ENCODE results near the gene ELFN1.

The ELFN1 gene

GRCh38 chr7:1662767-1663166 is 7.3 kb upstream of the ELFN1 start:
- DNase-seq (ENCODE audit: low read depth): no peak
- no peak for TF ChIP-seq CTCF (IDR thresholded peaks at IDR 0.05; ENCODE audit: insufficient read depth, low read depth, low read length, missing control alignments)
- no peak overlapping the region for H3K4me3 ChIP-seq (ENCODE audit: low read depth, low read length)

DNA sequence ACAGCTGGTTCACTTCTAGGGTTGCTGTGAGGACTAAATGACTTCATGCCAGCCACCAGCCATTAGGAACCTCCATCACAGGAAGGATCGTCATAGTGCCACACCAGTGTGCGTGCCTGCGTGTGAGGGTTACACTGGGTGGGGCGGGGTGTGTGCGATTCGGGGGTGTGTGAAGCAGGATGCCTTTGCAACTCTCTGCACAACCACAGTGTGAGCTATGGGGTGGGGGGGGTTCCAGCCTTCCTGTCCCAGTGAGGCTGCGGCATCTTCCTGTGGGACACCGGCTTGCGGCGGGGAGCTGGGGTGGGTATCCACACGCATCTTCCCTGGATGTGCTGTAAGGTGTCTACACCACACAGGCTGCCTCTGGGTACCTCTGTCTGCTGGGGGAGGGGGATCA is 6.9 kb upstream of the ELFN1 start:
- DNase-seq (ENCODE audit: low read depth): no peak
- no peak overlapping the region for H3K4me3 ChIP-seq (ENCODE audit: low read depth, low read length)
- TF ChIP-seq CTCF (IDR thresholded peaks at IDR 0.05; ENCODE audit: insufficient read depth, low read depth, low read length, missing control alignments): no peak

DNA sequence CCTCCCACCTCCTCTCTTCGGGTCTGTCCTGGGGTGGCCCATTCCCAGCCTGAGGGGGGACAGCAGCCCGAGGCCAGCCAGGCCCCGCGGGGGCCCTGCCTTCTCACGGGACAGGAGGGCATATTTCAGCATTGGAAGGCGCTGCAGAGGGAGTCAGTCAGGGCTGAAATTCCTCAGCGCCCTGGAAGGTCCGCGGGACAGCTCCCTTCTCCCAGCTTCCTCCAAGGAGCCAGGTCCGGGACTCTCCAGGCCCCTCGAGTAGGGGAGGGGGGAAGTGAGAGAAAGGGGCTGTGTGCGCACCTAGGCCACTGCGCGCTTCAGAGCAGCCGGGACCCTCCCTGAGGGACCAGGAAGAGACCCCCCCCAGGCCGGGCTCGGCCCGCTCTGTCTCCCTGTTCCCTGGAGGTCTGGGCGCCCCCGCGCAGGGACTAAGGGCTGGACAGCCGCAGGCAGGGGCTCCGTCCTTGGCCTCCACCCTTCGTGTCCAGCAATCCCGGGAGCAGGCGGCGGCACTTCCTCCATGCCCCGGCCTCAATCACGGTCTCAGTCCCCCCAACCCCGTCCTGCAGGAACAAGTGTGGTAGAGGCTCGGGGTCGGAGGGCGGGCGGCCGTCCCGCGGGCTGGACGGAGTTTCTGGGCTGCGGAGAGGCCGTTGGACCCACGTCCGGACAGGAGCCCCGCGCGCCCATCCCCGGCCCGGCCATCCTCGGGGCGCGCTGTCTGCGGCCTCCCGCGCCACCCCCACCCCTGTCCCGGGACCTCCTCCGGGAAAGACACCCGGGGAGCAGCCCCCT is 6.0 kb upstream of the ELFN1 start:
- no peak for DNase-seq (ENCODE audit: low read depth)
- H3K4me3 ChIP-seq (ENCODE audit: low read depth, low read length): no peak overlapping the region
- TF ChIP-seq CTCF (IDR thresholded peaks at IDR 0.05; ENCODE audit: insufficient read depth, low read depth, low read length, missing control alignments): no peak

GRCh38 chr7:1664711-1665548 is 5.1 kb upstream of the ELFN1 start:
- peak; percentile 26 for DNase-seq (ENCODE audit: low read depth)
- H3K4me3 ChIP-seq (ENCODE audit: low read depth, low read length): no peak overlapping the region
- TF ChIP-seq CTCF (IDR thresholded peaks at IDR 0.05; ENCODE audit: insufficient read depth, low read depth, low read length, missing control alignments): peak; percentile 69

DNA sequence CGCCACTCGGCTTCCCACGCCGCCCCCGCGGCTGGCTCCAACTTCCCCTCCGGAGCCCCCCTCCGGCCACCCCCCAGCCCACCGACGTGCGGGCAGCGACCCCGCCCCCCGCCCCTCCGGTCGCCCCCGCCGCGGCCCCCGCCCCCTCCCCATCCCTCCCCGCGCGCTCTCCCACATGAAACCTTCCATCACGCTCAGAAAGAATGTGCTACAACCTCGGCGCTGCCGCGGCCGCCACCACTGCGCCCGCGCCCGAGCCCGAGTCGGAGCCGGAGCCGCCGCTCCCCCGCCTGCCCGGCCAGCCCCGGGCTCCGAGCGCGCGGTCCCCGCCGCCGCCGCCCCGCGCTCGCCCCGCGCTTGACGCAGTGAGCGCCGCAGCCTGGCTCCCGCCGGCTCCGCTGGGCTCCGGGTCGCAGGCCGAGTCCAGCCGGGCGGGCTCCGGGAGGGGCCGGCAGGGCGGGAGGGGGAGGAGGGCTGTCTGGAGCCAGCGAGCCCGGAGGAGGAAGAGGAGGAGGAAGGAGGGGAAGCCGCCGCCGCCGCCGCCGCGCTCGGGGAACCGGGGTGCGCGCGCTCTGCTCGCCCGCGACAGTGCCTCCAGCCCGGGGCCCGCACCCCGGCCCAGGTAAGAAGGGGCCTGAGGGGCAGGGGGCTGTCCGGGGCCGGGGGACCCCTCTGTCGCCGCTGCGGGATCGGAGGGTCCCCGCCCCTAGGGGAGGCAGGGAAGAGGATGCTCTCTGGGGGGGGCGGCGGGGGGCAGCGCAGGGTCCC is 4.3 kb upstream of the ELFN1 start:
- no peak for TF ChIP-seq CTCF (IDR thresholded peaks at IDR 0.05; ENCODE audit: insufficient read depth, low read depth, low read length, missing control alignments)
- H3K4me3 ChIP-seq (ENCODE audit: low read depth, low read length): no peak overlapping the region
- DNase-seq (ENCODE audit: low read depth): no peak

GRCh38 chr7:1666317-1666822 is 3.7 kb upstream of the ELFN1 start:
- no peak for DNase-seq (ENCODE audit: low read depth)
- H3K4me3 ChIP-seq (ENCODE audit: low read depth, low read length): no peak overlapping the region
- TF ChIP-seq CTCF (IDR thresholded peaks at IDR 0.05; ENCODE audit: insufficient read depth, low read depth, low read length, missing control alignments): no peak

Data from GM12865 (cell line).